Calu3 (cell line): Measurements from ENCODE around the gene RXRB. TPM values are rescaled to one million over a fixed set of nuclear protein-coding genes. Genes with fewer than 3 reads are reported as not detected.

Experiments
- BruUV-seq: library from RNA; stranded (reverse); fragments of 400-500 nt; replicated peaks from 2 replicates; lab custom pipeline; 2021; lab: Mats Ljungman, UMichigan
- CTCF ChIA-PET: fragments of 300-600 bp; sonication (Branson Sonifier 250); formaldehyde crosslinking; loops from one replicate; lab custom pipeline; 2022; ENCODE audit warnings: antibody characterized with exemption; lab: Charles Lee
- DNase-seq: peaks from one replicate; pipeline ENCODE4 v3.0.0; 2022
- H3K27ac Mint-ChIP-seq: one replicate; pipeline ENCODE4 v1.8.0; 2022; ENCODE audit warnings: mixed read lengths; ENCODE audit not compliant: unreplicated experiment
- H3K27me3 Mint-ChIP-seq: one replicate; pipeline ENCODE4 v1.8.0; 2022; ENCODE audit warnings: mixed read lengths; ENCODE audit not compliant: unreplicated experiment
- H3K36me3 Mint-ChIP-seq: one replicate; pipeline ENCODE4 v1.8.0; 2022; ENCODE audit warnings: mild to moderate bottlenecking, moderate library complexity, mixed read lengths; ENCODE audit not compliant: insufficient read depth, unreplicated experiment
- H3K4me1 Mint-ChIP-seq: one replicate; pipeline ENCODE4 v1.8.0; 2022; ENCODE audit warnings: mild to moderate bottlenecking, low read depth, mixed read lengths; ENCODE audit not compliant: unreplicated experiment
- H3K4me3 Mint-ChIP-seq: one replicate; pipeline ENCODE4 v1.8.0; 2022; ENCODE audit warnings: mild to moderate bottlenecking, low read depth, moderate library complexity, mixed read lengths; ENCODE audit not compliant: unreplicated experiment
- H3K9me3 Mint-ChIP-seq: one replicate; pipeline ENCODE4 v1.8.0; 2022; ENCODE audit warnings: low read depth, mixed read lengths; ENCODE audit not compliant: unreplicated experiment
- intact Hi-C: fragments of 100-400 bp; cut with micrococcal nuclease; formaldehyde crosslinking; loops from one replicate; pipeline ENCODE4 v1.10.0; 2022; ENCODE audit not compliant: unreplicated experiment
- total RNA-seq: library from RNA; stranded (reverse); gene quantifications from 2 replicates; pipeline ENCODE4 v1.2.3, GENCODE V29; 2022
- TF ChIP-seq, protein P1 (sequence below): fragments of 200-600 bp; IDR thresholded peaks from one replicate; pipeline ENCODE4 v1.8.0; 2022; ENCODE audit warnings: antibody characterized with exemption; ENCODE audit not compliant: unreplicated experiment

The RXRB gene
- total RNA-seq, 1 experiment from 2014 or later: 78.3 TPM

DNA sequence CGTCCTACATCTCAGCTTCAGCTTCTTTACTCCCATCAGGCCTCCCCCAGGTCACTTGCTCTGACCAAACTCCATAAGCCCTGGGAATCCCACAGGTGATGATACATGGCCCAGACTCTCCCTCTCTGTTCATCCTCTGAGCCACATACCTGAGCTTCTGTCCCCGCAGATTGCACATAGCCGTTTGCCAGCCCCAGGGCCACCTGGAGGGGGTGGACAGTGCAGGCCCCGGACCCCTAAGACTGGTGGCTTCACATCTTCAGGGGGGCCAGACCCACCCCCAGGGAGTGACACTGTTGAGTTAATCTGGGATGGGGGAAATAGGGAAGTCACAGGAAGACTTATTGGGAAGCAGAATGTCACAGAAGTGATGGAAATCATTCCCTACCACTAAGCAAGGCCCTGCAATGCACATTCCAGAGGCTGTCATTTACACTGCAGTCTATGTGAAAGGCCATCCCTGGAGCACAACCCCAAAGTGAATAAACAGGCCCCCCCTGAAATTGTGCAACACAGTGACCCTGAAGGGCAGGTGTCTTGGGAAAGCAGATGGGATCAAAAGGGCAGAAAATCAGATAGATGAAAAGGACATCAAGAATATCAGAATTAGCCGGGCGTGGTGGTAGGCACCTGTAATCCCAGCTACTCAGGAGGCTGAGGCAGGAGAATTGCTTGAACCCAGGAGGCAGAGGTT, 2.2 kb downstream of the RXRB start:
- intact Hi-C loops: no loop called here
- TF ChIP-seq, protein P1, sequence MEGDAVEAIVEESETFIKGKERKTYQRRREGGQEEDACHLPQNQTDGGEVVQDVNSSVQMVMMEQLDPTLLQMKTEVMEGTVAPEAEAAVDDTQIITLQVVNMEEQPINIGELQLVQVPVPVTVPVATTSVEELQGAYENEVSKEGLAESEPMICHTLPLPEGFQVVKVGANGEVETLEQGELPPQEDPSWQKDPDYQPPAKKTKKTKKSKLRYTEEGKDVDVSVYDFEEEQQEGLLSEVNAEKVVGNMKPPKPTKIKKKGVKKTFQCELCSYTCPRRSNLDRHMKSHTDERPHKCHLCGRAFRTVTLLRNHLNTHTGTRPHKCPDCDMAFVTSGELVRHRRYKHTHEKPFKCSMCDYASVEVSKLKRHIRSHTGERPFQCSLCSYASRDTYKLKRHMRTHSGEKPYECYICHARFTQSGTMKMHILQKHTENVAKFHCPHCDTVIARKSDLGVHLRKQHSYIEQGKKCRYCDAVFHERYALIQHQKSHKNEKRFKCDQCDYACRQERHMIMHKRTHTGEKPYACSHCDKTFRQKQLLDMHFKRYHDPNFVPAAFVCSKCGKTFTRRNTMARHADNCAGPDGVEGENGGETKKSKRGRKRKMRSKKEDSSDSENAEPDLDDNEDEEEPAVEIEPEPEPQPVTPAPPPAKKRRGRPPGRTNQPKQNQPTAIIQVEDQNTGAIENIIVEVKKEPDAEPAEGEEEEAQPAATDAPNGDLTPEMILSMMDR: no peak
- Mint-ChIP-seq H3K27ac (peak overlapping the region; percentile 97), H3K27me3 (peaks cover 1% of the 10 kb centered on the region), H3K4me1 (peaks cover 46% of the 10 kb centered on the region), H3K9me3 (no peaks in the 10 kb centered on the region), H3K36me3 (peaks cover 89% of the 10 kb centered on the region), H3K4me3 (peak overlapping the region; percentile 97)
- CTCF ChIA-PET: interaction anchor here (0.7 to 1.7 kb wide), 2 partner anchors 12 to 50 kb away, joined by 3 to 10 read pairs; no protein-coding TSS in a partner anchor
- DNase-seq: no peak
- BruUV-seq: no TSS peak

DNA sequence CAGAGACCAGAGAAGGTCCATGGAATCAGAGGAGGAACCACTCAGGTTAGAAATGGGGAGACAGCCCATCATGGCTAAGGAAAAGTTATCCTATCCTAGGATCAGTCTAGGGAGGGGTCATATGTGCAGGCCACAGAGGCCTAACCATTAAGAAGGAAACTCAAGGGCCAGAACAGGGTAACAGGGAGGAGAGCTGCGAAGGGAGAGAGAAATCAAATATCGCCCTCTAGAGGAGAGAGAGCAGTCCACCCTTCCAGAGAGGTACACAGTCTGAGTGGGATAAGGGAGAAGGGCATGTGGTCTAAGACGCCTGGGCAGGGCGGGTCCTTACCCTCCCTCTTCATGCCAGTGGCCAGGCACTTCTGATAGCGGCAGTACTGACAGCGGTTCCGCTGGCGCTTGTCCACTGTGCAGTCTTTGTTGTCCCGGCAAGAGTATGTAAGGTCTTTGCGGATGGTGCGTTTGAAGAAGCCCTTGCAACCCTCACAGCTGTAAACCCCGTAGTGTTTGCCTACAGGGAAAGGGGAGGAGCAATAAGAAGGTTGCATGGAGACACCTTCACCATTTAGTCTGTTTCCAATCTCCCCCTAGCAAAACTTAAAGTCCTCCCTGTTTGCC, 2.9 kb downstream of the RXRB start:
- BruUV-seq: no TSS peak
- Mint-ChIP-seq H3K27ac (no peak overlapping the region), H3K4me1 (peaks cover 38% of the 10 kb centered on the region), H3K36me3 (peaks cover 89% of the 10 kb centered on the region), H3K4me3 (peak overlapping the region; percentile 97), H3K27me3 (peaks cover 9% of the 10 kb centered on the region), H3K9me3 (no peaks in the 10 kb centered on the region)
- DNase-seq: peak; percentile 57
- CTCF ChIA-PET: interaction anchor here (0.6 to 1.7 kb wide), 5 partner anchors 11 to 185 kb away, joined by 3 to 10 read pairs (median 3); no protein-coding TSS in a partner anchor
- intact Hi-C loops: no loop called here
- TF ChIP-seq, protein P1: peak; percentile 80

GRCh38 chr6:33195304-33196165, 4.9 kb downstream of the RXRB start:
- CTCF ChIA-PET: no interaction called here
- Mint-ChIP-seq H3K36me3 (peaks cover 70% of the 10 kb centered on the region), H3K4me1 (peaks cover 37% of the 10 kb centered on the region), H3K27ac (no peak overlapping the region), H3K9me3 (no peaks in the 10 kb centered on the region), H3K27me3 (peaks cover 29% of the 10 kb centered on the region), H3K4me3 (no peak overlapping the region)
- TF ChIP-seq, protein P1: no peak
- intact Hi-C loops: no loop called here
- BruUV-seq: no TSS peak
- DNase-seq: no peak

DNA sequence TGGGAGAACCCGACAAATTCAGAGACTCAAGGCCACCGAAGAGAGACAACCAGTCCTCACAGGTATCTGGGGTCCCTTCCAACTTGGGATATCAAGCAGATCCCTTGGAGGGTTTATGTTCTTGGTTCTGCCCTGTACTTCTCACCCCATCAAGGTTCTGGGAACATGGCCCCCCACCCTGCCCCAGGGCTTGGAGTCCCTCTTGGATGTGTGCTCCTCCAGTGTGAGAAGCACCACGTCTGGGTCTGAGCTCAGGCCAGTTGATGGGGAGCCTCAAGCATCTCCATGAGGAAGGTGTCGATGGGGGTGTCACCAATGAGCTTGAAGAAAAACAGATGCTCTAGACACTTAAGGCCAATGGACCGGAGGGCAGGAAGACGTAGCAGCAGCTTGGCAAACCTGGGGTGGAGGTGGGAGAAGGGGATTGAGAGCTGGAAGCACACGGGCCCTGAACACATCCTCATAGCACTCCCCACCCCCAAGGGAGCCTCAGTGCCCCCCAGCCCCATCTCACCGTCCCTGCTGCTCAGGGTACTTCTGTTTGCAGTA, 6.0 kb downstream of the RXRB start:
- BruUV-seq: no TSS peak
- no peak for DNase-seq
- Mint-ChIP-seq H3K36me3 (peaks cover 60% of the 10 kb centered on the region), H3K9me3 (no peaks in the 10 kb centered on the region), H3K27ac (no peak overlapping the region), H3K4me1 (peaks cover 37% of the 10 kb centered on the region), H3K27me3 (peaks cover 39% of the 10 kb centered on the region), H3K4me3 (no peak overlapping the region)
- TF ChIP-seq, protein P1: no peak
- CTCF ChIA-PET: no interaction called here
- intact Hi-C loops: no loop called here
